ENCODE measurements around the gene SNTB2.
A peak's percentile ranks its signal among the peaks of the same experiment; 100 is the strongest.
"Not testable (repeated sequence)": the region's sequence is repeated elsewhere in the genome, so short reads cannot be mapped to it uniquely, and the experiment has no call there.

SNTB2 gene
- 34.2 to 36.0 reads per million in 2 donors for total RNA-seq

GRCh38 chr16:69186642-69187445 lies at the start of gene SNTB2:
Gene SNTB2, plus strand, starts transcription at chr16:69187164. Its CDS starts 3 bp downstream, at chr16:69187167.
- DNase-seq: peak; percentile 77

GRCh38 chr16:69138608-69139007 lies 48.4 kb upstream of the SNTB2 start:
- no peak for DNase-seq

GRCh38 chr16:69139464-69139863 lies 47.5 kb upstream of the SNTB2 start:
- not testable (repeated sequence) for DNase-seq

- DNase-seq: no peak
Measured at GRCh38 chr16:69141014-69141413, 46.0 kb upstream of the SNTB2 start.

- no peak for DNase-seq
Measured at GRCh38 chr16:69141936-69142335, 45.0 kb upstream of the SNTB2 start.

- no peak for DNase-seq
Measured at GRCh38 chr16:69143116-69143515, 43.8 kb upstream of the SNTB2 start.

GRCh38 chr16:69145658-69146057 lies 41.3 kb upstream of the SNTB2 start:
- no peak for DNase-seq

- DNase-seq: not testable (repeated sequence)
Measured at GRCh38 chr16:69149621-69150020, 37.3 kb upstream of the SNTB2 start.

GRCh38 chr16:69150146-69150865 lies 36.7 kb upstream of the SNTB2 start:
- DNase-seq: peak; percentile 37

- DNase-seq: no peak
Measured at GRCh38 chr16:69157196-69157595, 29.8 kb upstream of the SNTB2 start.

GRCh38 chr16:69160192-69160591 lies 26.8 kb upstream of the SNTB2 start:
- no peak for DNase-seq

GRCh38 chr16:69165584-69165983 lies 21.4 kb upstream of the SNTB2 start:
- no peak for DNase-seq

GRCh38 chr16:69166221-69166833 lies 20.6 kb upstream of the SNTB2 start:
- no peak for DNase-seq

GRCh38 chr16:69166946-69167930 lies 19.7 kb upstream of the SNTB2 start:
- DNase-seq: no peak

- no peak for DNase-seq
Measured at GRCh38 chr16:69169051-69169450, 17.9 kb upstream of the SNTB2 start.

- no peak for DNase-seq
Measured at GRCh38 chr16:69169607-69170352, 17.2 kb upstream of the SNTB2 start.

GRCh38 chr16:69171325-69172084 lies 15.5 kb upstream of the SNTB2 start:
- DNase-seq: no peak

- DNase-seq: no peak
Measured at GRCh38 chr16:69176033-69176800, 10.7 kb upstream of the SNTB2 start.

- no peak for DNase-seq
Measured at GRCh38 chr16:69179328-69180010, 7.5 kb upstream of the SNTB2 start.

- DNase-seq: no peak
Measured at GRCh38 chr16:69180011-69180338, 7.0 kb upstream of the SNTB2 start.
